Fibroblast of lung (primary cell): ENCODE data around the gene CEP78.

Experiments
- EZH2 ChIP-seq: IDR thresholded peaks from 2 replicates; pipeline ENCODE4 v1.5.1; 2012; ENCODE audit warnings: low read length, control low read depth, mild to moderate bottlenecking; ENCODE audit errors: missing control alignments
- TF ChIP-seq, protein P1 (sequence below), 2 donors: IDR thresholded peaks in 1 of 2; conservative IDR thresholded peaks in 1 of 2; 1 replicate in 1 of 2; 2 replicates in 1 of 2; pipeline ENCODE4 v1.5.1; 2011 to 2012; ENCODE audit warnings: low read length in 2 of 2, control low read depth in 1 of 2, inconsistent platforms in 1 of 2, low read depth in 1 of 2, mild to moderate bottlenecking in 1 of 2

DNA sequence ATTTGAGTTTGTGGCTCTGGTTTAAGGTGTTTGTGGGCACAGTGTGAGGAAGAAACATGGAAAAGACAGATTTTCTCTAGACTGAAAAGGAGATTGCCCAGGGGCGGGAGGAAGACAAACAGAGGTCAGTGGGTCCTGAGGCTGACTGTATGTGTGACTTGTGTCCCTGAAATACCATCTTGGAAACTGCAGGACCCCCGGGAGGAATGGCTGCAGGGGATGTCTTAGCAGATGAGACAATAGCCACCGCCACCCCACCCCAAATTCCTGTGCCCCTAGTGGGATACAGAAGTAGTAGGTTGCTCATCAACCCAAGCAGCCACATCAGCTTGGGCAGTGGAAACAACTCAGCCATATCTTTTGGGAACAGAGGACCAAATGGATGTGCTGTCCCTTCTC is 59.3 kb downstream of the CEP78 start:
- TF ChIP-seq, protein P1, sequence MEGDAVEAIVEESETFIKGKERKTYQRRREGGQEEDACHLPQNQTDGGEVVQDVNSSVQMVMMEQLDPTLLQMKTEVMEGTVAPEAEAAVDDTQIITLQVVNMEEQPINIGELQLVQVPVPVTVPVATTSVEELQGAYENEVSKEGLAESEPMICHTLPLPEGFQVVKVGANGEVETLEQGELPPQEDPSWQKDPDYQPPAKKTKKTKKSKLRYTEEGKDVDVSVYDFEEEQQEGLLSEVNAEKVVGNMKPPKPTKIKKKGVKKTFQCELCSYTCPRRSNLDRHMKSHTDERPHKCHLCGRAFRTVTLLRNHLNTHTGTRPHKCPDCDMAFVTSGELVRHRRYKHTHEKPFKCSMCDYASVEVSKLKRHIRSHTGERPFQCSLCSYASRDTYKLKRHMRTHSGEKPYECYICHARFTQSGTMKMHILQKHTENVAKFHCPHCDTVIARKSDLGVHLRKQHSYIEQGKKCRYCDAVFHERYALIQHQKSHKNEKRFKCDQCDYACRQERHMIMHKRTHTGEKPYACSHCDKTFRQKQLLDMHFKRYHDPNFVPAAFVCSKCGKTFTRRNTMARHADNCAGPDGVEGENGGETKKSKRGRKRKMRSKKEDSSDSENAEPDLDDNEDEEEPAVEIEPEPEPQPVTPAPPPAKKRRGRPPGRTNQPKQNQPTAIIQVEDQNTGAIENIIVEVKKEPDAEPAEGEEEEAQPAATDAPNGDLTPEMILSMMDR (conservative IDR thresholded peaks at IDR 0.05 in 1 of 2, IDR thresholded peaks at IDR 0.05 in 1 of 2; ENCODE audit: low read depth in 1 of 2, low read length in 2 of 2): no peak
- no peak for TF ChIP-seq EZH2
